ENCODE results near the gene NEU2. TPM values are rescaled to one million over a fixed set of nuclear protein-coding genes. Genes with fewer than 3 reads are reported as not detected.

NEU2 gene
- total RNA-seq, 2 donors from 2014 or later: not detected

- Mint-ChIP-seq H3K4me1 (ENCODE audit: low read depth) (peaks cover 91% of the 10 kb centered on the region), H3K4me3 (peak overlapping the region; percentile 84 to 93), H3K27ac (peak overlapping the region; percentile 96), H3K9me3 (no peaks in the 10 kb centered on the region), H3K36me3 (ENCODE audit: insufficient read depth in 2 of 2) (peaks cover 16 to 38% of the 10 kb centered on the region in 2 donors), H3K27me3 (ENCODE audit: low read depth) (no peaks in the 10 kb centered on the region)
- DNase-seq: no peak
- ATAC-seq (replicated peaks in 1 of 2): no peak
Observed at GRCh38 chr2:233082931-233083755, 50.7 kb downstream of the NEU2 start.

DNA sequence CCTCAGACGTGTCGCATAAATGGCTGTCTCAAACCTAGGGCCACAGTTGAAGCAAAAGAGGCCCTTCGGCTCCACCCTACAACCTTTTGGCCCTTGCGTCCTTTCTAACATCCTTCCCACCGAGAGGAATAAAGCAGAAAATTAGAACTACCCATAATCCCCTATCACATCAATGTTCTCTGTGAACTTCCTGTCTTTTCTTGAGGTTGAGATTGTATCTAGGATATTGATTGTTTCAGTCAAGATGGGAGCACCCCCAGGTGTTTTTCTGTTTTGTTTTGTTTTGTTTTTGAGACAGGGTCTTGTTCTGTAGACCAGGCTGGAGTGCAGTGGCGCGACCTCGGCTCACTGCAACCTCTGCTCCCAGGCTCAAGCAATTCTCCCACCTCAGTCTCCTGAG is 51.3 kb downstream of the NEU2 start:
- no peaks in the 10 kb centered on the region for H3K9me3 Mint-ChIP-seq
- H3K4me3 Mint-ChIP-seq: peak overlapping the region; percentile 84 to 93
- ATAC-seq (replicated peaks in 1 of 2) (no peak), DNase-seq (no peak)
- peaks cover 94% of the 10 kb centered on the region for H3K4me1 Mint-ChIP-seq (ENCODE audit: low read depth)
- no peaks in the 10 kb centered on the region for H3K27me3 Mint-ChIP-seq (ENCODE audit: low read depth)
- H3K36me3 Mint-ChIP-seq (ENCODE audit: insufficient read depth in 2 of 2): peaks cover 17 to 41% of the 10 kb centered on the region in 2 donors
- peak overlapping the region; percentile 96 for H3K27ac Mint-ChIP-seq

GRCh38 chr2:233084488-233084887 is 52.0 kb downstream of the NEU2 start:
- Mint-ChIP-seq H3K27me3 (ENCODE audit: low read depth) (no peaks in the 10 kb centered on the region), H3K27ac (peak overlapping the region; percentile 96)
- DNase-seq: peak; percentile 59 to 67

More at GRCh38 chr2:233084488-233084887, 52.0 kb downstream of the NEU2 start:
- H3K4me1 Mint-ChIP-seq (ENCODE audit: low read depth): peaks cover 87% of the 10 kb centered on the region
- no peaks in the 10 kb centered on the region for H3K9me3 Mint-ChIP-seq
- peaks cover 16 to 35% of the 10 kb centered on the region in 2 donors for H3K36me3 Mint-ChIP-seq (ENCODE audit: insufficient read depth in 2 of 2)
- ATAC-seq (replicated peaks in 1 of 2): peak; percentile 16 to 44
- peak overlapping the region; percentile 84 to 93 for H3K4me3 Mint-ChIP-seq

Other genes starting within 250 kb of the NEU2 start
- gene SNORC, start 162.4 kb upstream of the NEU2 start, total RNA-seq: 1 to 10 TPM; 4.0 to 4.1 TPM
- gene NGEF, start 19.4 kb upstream of the NEU2 start, total RNA-seq: 1 to 10 TPM in 1 of 2 donors, under 1 TPM in 1; 0.55 to 2.3 TPM
- gene INPP5D, start 27.7 kb downstream of the NEU2 start, total RNA-seq: 10 to 100 TPM; 64.8 to 69.3 TPM
- gene ATG16L1, start 219.0 kb downstream of the NEU2 start, total RNA-seq: 10 to 100 TPM; 23.6 to 26.0 TPM